ENCODE data around the gene ARID1B.

Gene ARID1B

DNA sequence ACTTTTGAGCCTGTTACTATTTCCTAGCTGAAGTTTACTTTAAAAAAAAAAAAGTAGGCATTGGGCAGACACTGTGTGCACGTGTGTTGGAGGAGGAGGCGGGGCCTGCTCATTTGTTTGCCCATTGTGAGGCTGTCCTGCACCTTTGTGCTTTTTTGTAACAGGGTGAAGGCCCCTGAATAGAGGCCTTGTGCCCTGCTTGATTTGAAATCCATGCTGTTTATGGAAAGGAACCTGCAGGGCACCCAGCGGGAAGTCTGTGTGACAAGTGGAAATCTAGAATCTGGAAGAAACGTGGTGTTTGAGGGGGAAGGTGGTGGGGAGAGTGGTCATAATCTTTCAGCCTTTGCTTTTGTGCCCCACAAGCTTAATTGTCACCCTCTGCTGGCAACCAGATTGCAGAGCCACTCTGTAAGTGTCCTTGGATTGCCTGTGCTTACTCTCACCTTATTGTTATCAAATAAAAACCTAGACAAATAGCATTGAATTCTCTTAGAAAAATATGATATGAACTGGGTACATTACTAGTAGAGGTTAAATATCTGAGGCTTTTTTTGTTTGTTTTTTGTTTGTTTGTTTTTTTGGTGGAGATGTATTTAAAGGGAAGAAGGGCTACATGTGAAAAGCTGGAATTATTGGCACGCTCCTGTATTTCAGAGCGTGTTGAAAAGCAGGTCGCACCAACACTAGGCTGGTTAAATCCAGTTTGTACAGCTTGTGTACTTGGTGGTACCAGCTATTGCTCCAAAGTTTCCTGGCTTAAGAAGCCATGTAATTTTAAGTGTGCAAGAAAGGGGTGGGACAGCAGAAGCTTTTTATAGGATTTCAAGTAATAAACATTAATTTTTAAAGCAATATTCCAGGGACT is 156.3 kb downstream of the ARID1B start:
- Histone ChIP-seq H3K27ac (peak overlapping the region; percentile 80), H3K9me3 (ENCODE audit: control insufficient read depth, low read length) (no peaks in the 10 kb centered on the region), H3K4me3 (ENCODE audit: low read depth, low read length) (peak overlapping the region; percentile 19), H3K36me3 (ENCODE audit: control insufficient read depth, insufficient read depth, low read length) (no peaks in the 10 kb centered on the region), H3K27me3 (ENCODE audit: control insufficient read depth, insufficient read depth, low read length) (no peaks in the 10 kb centered on the region), H3K79me2 (peaks cover 29% of the 10 kb centered on the region), H3K4me2 (ENCODE audit: low read length) (peak overlapping the region; percentile 63), H2AFZ (no peak overlapping the region), H3K9ac (no peak overlapping the region), H3K4me1 (peaks cover 17% of the 10 kb centered on the region)
- peak; percentile 38 for TF ChIP-seq CTCF (IDR thresholded peaks at IDR 0.05)

DNA sequence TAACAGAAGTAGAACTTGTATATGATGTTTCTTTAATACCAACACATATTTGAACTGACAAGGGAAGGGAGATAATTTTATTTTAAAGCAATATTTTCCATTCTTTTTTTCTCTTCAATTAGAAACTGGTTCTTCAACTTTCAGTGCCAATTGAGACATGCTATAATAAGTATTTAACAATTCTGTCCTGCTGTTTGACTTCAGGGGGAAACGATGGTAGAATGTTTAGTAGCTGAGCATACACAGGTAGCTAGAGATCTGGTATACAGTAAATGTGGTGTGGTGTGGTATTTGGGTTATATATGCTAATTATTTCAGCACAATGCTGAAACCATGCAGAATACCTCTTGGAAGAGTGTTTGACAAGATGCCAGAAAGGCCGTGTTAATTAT is 156.9 kb downstream of the ARID1B start:
- peak overlapping the region; percentile 63 for H3K4me2 ChIP-seq (ENCODE audit: low read length)
- peaks cover 26% of the 10 kb centered on the region for H3K79me2 ChIP-seq
- no peaks in the 10 kb centered on the region for H3K27me3 ChIP-seq (ENCODE audit: control insufficient read depth, insufficient read depth, low read length)
- no peaks in the 10 kb centered on the region for H3K9me3 ChIP-seq (ENCODE audit: control insufficient read depth, low read length)
- H3K36me3 ChIP-seq (ENCODE audit: control insufficient read depth, insufficient read depth, low read length): no peaks in the 10 kb centered on the region
- H3K9ac ChIP-seq: no peak overlapping the region
- TF ChIP-seq CTCF (IDR thresholded peaks at IDR 0.05): no peak
- H2AFZ ChIP-seq: no peak overlapping the region
- peak overlapping the region; percentile 80 for H3K27ac ChIP-seq
- H3K4me1 ChIP-seq: peaks cover 17% of the 10 kb centered on the region
- peak overlapping the region; percentile 19 for H3K4me3 ChIP-seq (ENCODE audit: low read depth, low read length)

- Histone ChIP-seq H3K4me2 (ENCODE audit: low read length) (no peak overlapping the region), H3K4me1 (peaks cover 17% of the 10 kb centered on the region), H3K36me3 (ENCODE audit: control insufficient read depth, insufficient read depth, low read length) (no peaks in the 10 kb centered on the region), H3K27me3 (ENCODE audit: control insufficient read depth, insufficient read depth, low read length) (no peaks in the 10 kb centered on the region), H2AFZ (no peak overlapping the region), H3K4me3 (ENCODE audit: low read depth, low read length) (no peak overlapping the region), H3K9me3 (ENCODE audit: control insufficient read depth, low read length) (no peaks in the 10 kb centered on the region), H3K79me2 (peaks cover 23% of the 10 kb centered on the region), H3K27ac (no peak overlapping the region), H3K9ac (no peak overlapping the region)
- TF ChIP-seq CTCF (IDR thresholded peaks at IDR 0.05): no peak
Observed at GRCh38 chr6:156935000-156935399, 157.8 kb downstream of the ARID1B start.

DNA sequence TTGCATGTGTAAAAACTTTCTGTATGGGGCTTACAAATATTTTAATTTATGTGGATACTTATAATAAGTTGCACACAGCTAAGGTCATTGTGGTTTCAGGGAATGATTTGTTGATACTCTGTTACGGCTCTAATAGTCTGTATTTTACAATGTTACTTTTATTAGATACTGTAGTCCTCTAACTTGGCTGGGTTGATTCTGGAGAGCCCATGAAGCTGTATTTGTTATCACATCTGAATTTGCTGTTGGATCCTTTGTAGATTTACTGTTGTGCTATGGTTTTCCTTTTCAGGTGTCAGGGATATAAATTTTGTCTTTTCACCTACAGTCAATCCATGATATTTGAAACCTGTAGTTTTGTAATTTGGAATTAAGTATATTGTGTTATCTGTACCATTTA is 161.0 kb downstream of the ARID1B start:
- Histone ChIP-seq H2AFZ (no peak overlapping the region), H3K9ac (no peak overlapping the region), H3K4me1 (peaks cover 8% of the 10 kb centered on the region), H3K4me3 (ENCODE audit: low read depth, low read length) (no peak overlapping the region), H3K27me3 (ENCODE audit: control insufficient read depth, insufficient read depth, low read length) (no peaks in the 10 kb centered on the region), H3K4me2 (ENCODE audit: low read length) (no peak overlapping the region), H3K79me2 (peaks cover 34% of the 10 kb centered on the region), H3K36me3 (ENCODE audit: control insufficient read depth, insufficient read depth, low read length) (no peaks in the 10 kb centered on the region), H3K9me3 (ENCODE audit: control insufficient read depth, low read length) (no peaks in the 10 kb centered on the region), H3K27ac (no peak overlapping the region)
- no peak for TF ChIP-seq CTCF (IDR thresholded peaks at IDR 0.05)

DNA sequence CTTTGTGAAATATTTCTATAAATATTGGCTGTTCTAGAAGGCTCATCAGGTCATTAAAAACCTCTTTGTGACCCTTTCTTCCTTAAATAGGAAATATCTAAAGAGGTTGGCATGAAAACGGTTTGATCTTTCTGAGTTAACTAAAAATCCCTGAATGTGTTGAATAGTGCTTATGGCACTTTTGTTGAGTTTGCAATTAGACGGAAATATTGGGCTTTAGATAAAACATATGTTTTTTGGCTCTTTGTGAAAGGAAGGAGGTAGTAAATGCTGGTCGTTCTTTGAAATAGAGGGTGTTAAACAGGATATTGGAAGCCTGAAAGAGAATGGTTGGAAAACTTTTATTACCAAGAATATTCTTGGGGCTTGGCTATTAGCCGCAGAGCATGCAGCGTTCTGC is 163.0 kb downstream of the ARID1B start:
- Histone ChIP-seq H3K4me1 (no peaks in the 10 kb centered on the region), H3K4me3 (ENCODE audit: low read depth, low read length) (no peak overlapping the region), H3K36me3 (ENCODE audit: control insufficient read depth, insufficient read depth, low read length) (no peaks in the 10 kb centered on the region), H3K79me2 (peaks cover 36% of the 10 kb centered on the region), H2AFZ (no peak overlapping the region), H3K9ac (no peak overlapping the region), H3K9me3 (ENCODE audit: control insufficient read depth, low read length) (no peaks in the 10 kb centered on the region), H3K27ac (no peak overlapping the region), H3K4me2 (ENCODE audit: low read length) (no peak overlapping the region), H3K27me3 (ENCODE audit: control insufficient read depth, insufficient read depth, low read length) (no peaks in the 10 kb centered on the region)
- TF ChIP-seq CTCF (IDR thresholded peaks at IDR 0.05): no peak
